GF-D8 (cell line): Measurements from ENCODE around the gene CEP44.
"Not testable (repeated sequence)": the region's sequence is repeated elsewhere in the genome, so short reads cannot be mapped to it uniquely, and the experiment has no call there.

ENCODE experiments used
- DNase-seq: peaks from one replicate; lab custom pipeline; 2025; lab: John Stamatoyannopoulos, UW

Gene CEP44

DNA sequence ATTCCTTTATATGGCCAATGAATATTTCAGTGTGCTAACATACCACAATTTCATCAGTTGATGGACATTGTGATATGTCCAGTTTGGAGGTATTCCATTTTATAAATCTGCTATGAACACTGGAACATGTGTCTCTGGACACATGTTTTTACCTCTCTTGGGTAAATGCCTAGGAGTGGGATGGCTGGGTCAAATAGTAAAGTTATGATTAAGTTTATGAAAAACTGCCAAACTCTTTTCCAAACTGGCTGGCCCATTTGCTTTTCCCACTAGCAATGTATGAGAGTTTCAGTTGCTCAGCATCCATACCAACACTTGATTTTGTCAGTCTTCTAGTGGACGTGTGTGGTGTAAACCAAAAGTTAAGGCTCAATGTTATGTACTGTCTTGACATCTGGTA lies 40.5 kb downstream of the CEP44 start:
- no peak for DNase-seq

DNA sequence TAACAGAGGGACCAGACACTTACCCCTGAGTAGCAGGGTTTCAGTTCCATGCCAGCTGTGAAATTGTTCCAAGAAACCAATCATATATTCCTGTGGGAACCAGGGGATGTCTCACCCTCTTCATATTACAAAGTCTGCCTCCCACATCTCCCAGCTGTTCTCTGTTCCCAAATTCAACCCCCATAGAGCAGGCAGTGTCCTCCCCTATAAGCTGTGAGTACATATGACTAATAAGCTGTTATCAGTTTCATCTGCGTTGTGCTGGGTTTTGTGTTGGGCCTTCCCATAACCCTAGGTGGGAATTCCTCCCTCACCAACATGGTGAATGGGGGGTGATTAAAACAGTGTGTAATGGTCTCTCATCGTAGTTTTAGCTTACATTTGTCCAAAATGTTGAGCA lies 41.0 kb downstream of the CEP44 start:
- DNase-seq = no peak

DNA sequence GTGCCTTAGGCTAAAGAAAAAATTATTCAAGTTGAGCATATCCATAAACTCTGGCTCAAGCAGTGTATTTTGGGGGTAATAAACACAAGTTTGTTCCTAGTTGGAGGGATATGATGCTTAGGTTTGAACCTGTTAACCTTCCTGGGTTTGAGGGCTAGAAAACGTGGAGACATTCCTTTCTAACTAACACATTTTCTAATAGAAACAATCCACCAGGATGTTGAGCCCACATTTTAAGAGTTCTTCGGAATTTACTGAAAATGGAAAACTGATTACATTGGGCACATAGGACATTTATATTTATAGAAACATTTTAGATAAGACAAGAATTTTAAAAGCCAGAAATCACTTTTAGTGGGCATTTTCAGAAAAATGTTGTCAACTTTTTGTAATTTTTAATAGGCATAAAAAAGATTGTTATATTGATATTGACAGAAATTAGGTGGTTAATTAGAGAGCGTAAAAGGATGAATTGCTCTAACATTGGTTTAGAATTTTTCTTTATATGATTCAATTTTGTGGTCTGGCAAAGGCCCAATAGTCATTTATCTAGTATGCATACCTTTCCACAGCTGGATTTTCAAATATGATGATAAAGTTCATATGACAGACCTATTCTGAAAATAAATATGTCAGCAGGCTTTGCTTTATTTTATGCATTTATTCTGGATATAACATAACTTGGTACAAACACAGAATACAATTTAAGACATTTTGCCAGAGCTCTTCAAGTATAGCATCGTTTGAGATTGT lies 49.2 kb downstream of the CEP44 start:
- DNase-seq = no peak

DNA sequence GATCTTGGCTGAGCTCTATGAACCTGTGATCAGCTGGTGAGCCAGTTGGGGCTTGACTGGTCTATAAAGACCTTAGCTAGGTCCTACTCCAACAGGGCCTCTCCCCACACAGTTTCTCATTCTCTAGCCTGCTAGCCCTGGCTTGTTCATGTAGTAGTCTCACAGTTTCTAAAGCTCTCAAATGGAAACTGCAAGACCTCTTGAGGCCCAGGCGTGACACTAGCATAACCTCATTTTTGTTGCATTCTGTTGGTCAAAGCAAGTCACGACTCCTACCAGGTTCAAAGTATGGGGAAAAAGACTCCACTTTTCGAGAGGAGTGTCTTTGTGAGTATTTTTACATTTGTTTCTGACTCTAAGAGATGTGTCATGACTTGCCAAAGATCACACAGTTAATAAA lies 50.9 kb downstream of the CEP44 start:
- no peak for DNase-seq

DNA sequence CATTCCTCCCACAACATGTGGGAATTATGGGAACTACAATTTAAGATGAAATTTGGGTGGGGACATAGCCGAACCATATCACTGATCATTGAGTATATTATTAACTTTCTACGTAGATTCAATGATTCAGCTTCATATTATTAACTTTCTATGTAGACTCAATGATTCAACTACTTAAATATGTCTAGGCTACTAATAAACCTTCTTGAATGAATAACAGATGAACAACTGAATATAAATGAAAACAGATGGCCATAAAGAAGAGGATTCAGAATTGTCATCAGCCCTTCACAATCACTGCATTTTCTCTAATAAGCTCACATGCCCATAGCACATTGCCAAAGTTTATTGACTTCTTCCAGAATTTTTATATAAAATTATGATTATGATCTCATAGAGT lies 57.0 kb downstream of the CEP44 start:
- no peak for DNase-seq

DNA sequence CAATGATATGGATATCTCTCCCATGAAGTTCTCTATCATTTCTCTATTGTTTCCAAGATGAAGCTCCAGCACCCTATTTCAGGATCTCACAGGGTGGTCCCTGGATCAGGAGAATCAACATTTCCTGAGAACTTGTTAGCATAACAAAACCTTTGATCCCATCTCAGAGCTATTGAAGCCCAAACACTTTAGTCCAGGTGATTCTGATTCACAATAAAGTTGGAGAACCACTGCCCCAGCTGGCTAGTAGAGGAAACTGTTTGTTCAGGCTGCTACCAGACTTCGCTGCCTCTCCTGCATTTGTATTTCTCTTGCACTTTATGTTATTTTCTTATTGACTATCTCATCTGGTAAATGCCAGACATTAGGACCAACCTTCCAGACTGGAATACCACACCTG lies 65.4 kb downstream of the CEP44 start:
- no peak for DNase-seq

DNA sequence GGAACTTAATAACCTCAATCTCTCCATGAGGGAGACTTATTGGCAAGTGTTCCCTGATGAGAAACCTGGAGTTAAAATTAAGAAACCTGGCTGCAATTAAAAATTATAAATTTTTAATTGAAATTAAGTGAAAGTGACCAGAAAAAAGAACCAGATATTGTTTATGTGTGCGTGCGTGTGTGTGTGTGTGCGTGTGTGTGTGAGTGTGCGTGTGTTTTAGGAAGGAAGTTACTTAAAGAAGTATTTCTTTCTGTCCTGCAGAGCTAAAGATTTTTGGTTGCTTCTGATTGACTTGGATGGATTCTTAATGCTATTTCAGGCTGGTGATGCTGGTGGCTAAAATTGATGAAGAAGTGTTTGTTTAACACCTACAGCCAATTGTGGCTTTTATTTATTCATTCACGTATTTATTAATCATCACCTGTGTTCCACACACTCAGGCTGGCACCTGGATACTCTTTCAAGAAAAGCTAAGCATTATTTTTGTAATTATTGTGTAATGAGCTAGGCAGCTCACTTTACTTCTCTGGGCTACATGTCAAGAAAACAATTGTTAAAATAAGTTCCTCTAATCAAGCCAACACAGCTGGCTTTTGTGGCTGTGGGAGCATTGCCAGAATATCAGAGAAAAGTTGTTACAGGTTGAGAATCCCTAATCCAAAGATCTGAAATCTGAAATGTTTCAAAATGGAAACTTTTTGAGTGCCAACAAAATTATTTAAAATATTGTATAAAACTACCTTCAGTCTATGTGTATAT lies 68.5 kb downstream of the CEP44 start:
- no peak for DNase-seq

DNA sequence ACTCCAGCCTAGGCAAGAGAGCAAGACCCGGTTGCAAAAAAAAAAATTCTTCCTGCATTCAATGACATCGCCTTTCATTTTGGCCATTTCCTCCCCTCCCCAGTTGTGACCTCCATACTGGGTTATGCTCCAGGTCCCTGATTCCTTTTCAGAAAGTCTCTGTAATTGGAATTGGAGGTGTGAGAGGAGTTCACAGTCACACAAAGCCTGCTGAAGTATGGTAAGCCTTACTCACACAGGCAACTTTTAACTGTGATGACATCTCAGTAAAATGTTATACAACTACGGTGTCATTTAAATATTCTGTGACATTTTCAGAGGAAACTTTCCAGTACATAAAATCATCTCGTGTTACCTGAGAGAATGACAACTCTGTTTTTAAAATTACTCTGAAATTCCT lies 73.6 kb downstream of the CEP44 start:
- DNase-seq = no peak

DNA sequence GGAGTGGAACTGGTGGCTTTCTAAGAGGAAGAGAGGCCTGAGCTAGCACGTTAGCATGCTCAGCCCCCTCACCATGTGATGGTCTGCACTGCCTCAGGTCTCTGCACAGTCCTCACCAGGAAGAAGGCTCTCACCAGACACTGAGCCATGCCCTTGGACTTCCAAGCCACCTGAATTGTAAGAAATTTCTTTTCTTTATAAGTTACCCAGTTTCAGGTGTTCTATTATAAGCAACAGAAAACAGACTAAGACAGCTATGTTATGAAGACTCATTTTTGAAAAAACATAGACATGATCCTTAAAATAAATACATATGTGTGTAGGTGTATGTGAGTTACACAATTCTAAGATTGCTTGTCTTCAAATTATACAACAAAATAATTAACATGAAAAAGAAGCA lies 74.7 kb downstream of the CEP44 start:
- no peak for DNase-seq

DNA sequence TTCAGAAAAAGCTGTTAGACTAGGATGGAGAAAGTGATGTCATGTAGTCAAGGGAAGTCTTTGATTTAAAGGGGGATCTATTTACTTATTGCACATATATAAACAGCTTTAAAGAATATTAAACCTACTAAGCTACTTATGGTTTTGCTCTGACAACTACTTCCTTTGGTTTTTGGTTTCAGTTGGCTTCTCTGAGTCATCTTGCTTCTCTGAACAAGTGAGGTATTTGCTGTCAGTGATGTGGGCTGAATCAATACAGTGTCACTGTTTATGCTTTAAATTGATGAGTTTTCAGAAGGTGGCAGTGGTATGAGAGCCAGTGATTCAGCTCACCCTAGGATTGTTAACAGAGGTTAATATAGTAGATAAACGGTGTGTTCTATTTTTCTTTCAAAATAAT lies 75.1 kb downstream of the CEP44 start:
- DNase-seq = no peak

DNA sequence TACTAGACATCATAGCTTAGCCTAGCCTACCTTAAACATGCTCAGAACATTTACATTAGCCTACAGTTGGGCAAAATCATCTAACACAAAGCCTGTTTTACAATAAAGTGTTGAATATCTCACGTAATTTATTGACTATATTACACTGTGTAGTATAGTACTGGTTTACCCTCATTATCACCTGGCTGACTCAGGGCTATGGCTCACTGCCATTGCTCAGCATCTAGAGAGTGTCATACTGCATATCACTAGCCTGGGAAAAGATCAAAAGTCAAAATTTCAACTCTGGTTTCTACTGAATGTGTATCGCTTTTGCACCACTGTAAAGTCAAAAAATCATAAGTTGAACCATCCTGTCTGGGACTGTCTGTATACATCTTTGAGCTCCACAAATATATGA lies 78.6 kb downstream of the CEP44 start:
- DNase-seq = no peak

DNA sequence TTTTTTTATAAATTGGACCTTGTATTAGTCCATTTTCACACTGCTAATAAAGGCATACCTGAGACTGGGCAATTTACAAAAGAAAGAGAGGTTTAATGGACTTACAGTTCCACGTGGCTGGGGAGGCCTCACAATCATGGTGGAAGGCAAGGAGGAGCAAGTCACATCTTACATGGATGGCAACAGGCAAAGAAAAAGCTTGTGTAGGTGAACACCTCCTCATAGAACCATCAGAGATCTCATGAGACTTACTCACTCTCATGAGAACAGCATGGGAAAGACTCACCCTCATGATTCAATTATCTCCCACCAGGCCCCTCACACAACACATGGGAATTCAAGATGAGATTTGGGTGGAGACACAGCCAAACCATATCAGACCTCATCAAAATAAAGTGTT lies 80.1 kb downstream of the CEP44 start:
- not testable (repeated sequence) for DNase-seq

DNA sequence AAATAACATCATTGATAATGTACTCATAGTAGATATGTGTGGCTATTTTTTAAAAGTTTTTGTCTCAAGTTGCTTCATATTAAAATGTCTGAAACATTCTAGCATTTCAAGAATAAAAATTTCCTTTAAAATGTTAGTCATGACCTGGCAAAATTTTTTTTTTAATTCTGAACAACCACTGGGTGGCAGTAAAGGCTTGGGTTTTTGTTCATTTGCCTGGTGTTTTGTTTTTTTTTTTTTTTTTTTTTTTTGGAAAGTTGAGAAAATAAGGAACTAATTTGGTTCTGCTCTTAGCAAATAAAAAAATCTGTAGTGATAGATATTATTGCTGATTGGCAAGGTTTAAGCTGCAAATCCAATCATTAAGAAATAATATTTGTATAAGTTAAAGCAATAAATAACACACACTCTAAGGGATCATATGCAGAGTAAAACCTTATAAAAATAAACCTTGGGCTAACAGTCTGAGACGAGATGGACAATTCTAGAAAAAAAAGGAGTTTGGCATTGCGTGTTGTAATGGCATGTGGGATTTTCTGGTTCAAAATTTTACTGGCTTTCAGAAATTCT lies 81.4 kb downstream of the CEP44 start:
- peak; percentile 14 for DNase-seq

DNA sequence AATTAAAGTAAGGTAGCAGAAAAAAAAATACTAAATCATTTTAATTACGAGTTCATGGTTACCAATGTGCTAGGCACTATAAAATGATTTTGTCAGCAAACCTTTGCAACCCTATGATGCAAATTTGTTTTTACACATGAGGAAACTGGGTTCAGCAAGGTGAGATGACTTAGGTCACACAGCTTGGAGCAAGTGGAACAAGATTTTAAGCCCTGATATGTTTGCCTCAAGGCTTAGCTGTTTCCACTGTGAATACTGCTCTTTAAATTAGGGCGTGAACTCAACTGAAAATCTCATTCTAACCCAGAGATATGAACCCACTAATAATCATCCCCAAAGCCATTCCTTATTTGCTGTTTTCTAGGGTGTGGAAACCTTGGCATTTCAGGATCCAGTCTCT lies 86.3 kb downstream of the CEP44 start:
- DNase-seq = no peak

DNA sequence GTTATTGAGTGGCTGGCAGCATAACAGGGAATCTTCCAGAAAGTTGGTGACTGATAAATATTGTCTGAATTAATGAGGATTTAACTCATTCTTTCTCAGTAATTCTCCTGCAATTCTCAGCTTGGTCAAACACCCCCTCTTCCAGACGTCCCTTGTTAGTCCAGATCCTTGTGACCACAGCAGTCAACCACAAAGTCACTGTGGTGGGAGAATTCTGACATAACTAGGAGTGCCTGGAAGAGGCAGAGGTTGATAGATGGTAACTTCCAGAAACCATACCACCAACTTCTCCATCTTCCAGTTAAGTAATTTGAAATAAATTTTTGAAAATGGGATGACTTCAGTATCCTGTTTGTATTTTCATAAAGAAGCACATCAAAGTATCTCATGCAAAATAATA lies 90.1 kb downstream of the CEP44 start:
- DNase-seq = no peak

DNA sequence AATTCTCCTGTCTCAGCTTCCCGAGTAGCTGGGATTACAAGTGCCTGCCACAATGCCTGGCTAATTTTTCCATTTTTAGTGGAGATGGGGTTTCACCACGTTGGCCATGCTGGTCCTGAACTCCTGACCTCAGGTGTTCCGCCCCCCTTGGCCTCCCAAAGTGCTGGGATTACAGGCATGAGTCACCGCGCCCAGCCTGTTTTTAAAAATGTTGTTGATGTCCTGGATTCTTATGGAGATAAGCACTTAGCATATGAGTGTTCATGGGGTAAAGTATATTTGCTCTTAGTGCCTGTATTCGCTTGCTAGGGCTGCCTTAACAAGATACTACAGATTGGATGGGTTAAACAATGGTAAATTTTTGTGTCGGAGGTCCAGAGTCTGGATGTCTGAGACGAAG lies 91.7 kb downstream of the CEP44 start:
- DNase-seq = no peak

DNA sequence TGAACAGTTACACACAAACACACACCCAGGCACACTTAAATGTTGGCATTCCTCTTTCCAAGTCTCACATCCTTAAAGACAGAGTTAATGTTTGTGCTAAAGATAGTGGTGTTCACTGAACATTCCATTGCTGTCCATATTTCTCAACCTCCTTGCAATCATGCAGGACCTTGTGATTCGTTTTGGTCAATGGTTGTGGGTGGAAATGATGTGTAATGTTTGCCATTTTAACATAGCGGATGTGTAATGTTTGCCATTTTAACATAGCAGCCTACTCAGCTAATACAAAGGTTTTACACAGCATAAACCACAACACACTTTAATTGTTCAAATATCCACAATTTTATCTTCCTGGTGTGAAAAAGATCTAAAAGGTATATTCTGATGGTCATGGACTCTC lies 93.9 kb downstream of the CEP44 start:
- DNase-seq = no peak

DNA sequence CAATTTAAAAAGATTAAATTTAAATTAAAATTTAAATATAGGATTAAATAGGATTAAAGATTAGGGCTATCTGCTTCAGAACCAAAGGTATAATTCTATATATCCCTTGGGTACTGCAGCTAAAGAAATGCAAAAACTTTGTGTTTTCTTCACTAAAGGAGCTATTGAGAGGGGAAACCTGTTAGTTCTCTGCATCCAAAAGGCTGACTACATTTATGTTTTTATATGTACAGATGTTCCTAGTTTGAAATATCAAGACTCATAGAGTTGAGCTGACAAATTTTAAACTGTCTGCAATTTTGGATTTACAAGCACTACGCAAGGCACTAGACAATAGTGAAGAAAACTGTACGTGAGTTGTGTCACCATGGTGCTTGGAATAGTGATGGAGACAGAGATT lies 95.2 kb downstream of the CEP44 start:
- no peak for DNase-seq

DNA sequence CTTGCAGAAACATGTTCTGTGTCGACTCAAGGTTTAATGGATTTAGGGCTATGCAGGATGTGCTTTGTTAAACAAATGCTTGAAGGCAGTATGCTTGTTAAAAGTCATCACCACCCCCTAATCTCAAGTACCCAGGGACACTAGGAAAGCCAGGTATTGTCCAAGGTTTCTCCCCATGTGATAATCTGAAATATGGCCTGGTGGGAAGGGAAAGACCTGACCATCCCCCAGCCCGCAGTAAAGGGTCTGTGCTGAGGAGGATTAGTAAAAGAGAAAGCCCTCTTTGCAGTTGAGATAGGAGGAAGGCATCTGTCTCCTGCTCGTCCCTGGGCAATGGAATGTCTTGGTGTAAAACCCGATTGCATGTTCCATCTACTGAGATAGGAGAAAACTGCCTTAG lies 96.5 kb downstream of the CEP44 start:
- DNase-seq = not testable (repeated sequence)

DNA sequence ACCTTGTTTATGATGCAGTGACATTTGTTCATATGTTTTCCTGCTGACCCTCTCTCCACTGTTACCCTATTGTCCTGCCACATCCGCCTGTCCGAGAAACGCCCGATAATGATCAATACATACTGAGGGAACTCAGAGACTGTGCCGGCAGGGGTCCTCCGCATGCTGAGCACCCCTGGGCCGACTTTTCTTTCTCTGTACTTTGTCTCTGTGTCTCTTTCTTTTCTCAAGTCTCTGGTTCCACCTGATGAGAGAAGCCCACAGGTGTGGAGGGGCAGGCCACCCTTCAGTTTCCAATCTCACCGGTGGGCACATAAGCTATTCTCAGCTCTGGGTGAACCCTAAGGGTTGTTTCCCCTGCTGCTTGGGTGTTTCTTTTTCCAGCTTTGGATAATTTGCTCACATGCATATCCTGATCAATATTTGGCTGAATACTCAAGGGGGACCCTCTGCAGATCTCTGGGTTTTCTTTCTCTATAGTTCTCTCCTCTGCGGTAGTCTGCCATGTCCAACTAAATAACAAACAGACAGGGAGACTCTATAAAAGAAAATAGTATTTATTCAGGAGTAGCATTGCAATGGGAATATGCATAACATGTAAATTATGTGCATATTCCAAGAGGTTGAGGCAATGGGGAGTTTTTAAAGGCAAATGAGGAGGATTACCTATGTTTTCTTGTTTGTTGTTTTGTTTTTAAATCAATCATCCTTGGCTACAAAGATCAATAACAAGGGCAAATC lies 97.2 kb downstream of the CEP44 start:
- DNase-seq = no peak

DNA sequence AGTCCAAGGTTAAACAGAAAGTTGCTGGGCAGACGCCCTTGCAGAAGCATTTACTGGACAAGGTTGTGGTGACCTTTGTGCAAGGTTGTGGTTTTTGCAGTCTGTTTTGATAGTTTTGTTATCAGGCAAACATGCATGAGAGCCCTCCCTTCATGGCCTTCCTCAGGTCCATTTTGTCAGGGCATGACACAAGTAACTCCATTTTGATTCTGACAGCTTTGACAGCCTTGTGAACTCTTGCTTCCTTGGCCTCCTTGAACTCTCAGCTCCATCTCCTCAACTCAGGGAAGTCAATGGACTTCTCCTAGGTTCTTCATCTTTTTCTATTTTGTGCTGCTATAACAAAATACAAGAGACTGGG lies 97.7 kb downstream of the CEP44 start:
- DNase-seq = no peak
